Activated CD4-positive, alpha-beta T cell treated with anti-CD3 and anti-CD28 coated beads for 1 hour (primary cell): ENCODE results near the gene CAPNS1.
"Not testable (repeated sequence)": the region's sequence is repeated elsewhere in the genome, so short reads cannot be mapped to it uniquely, and the experiment has no call there.

Source experiments
- DNase-seq: peaks from one replicate; pipeline ENCODE4 v3.0.0-alpha.2; 2020

The CAPNS1 gene

GRCh38 chr19:36114721-36115452, 25.0 kb upstream of the CAPNS1 start, which contains the start of gene POLR2I:
Gene POLR2I (minus strand): TSS chr19:36114875. CDS start chr19:36114856, 19 bp downstream.
- peak; percentile 98 for DNase-seq

DNA sequence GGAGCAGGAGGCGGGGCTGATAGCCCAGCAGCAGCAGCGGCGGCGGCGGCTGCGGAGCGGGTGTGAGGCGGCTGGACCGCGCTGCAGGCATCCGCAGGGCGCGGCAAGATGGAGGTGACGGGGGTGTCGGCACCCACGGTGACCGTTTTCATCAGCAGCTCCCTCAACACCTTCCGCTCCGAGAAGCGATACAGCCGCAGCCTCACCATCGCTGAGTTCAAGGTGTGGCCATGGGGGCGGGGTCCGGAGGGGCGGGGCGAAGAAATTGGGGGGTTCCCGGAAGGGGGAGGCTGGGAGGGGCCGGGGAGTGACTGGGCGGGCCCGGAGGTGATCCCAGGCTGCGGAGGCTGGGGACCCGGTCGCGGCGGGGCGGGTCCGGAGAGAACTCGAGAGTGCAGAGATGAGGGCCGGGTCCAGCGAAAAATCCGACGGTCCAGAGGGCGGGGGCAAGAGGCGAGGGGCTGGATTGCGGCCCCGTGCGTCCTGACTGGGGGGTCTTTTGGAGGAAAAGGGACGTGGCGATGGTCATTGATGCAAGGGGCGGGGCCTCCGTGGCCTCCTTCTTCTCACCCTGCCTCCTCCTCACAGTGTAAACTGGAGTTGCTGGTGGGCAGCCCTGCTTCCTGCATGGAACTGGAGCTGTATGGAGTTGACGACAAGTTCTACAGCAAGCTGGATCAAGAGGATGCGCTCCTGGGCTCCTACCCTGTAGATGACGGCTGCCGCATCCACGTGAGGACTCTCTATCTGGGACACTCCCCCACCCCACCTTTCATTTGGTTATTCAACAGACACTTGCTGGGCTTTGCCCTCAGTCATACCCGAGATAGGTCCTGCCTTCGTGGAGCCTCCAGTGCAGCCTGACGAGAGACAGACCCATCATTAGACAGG, 24.2 kb upstream of the CAPNS1 start, which contains the start of gene TBCB:
Gene TBCB, plus strand, starts transcription at position 16 of the 891 bp plus-strand sequence. Its CDS starts 93 bp downstream, at position 109.
- peak; percentile 80 for DNase-seq

DNA sequence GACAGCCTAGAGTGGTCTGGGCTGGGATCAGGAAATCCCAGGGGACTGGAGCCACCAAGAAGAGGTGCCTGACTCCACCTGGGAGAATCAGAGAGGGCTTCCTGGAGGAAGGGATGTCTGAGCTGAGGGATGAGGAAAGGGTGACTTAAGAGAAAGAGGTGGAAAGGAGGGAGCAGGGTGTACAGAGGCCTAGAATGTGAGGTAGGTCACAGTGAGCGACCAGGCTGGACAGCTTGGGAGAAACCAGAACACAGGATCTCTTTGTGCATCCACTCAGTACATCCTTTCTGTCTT, 23.6 kb upstream of the CAPNS1 start:
- DNase-seq = no peak

DNA sequence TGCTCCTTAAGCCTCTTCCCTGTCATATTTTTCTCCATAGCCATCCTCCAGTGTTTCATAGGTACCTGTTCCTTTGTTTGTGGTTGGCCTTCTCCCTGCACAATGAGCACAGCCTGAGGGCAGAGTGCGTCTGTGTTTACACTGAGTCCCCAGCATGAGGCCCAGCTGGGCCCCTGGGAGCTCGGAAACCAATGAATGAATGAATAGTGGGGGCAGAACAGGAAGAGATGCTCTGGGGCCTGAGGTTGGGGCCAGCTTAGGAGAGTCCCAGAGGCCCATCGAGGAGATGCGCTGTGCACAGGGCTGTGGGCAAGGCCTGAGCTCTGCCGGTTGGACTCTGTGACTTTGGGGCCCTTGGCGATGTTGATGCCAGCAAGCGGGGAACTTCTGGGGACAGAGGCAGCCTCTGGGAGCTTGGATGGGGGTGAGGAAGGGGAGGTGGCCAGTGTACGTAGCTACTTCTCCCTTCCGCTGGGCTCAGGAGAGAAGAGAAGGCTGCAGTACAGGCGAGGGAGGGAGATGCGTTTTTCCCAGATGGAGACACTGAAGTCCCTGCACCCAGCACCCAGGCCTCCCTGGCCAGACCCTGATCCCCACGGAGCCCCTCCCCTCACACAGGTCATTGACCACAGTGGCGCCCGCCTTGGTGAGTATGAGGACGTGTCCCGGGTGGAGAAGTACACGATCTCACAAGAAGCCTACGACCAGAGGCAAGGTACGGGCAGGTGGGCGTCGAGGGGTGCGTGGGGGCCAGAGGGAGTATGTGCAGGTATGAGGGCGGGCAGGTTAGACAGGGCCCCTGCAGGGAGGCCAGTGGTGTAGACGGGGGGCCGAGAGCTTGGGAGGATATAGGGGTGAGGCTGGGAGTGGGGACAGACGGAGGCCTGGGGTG, 19.5 kb upstream of the CAPNS1 start:
- no peak for DNase-seq

GRCh38 chr19:36120984-36121358, 18.9 kb upstream of the CAPNS1 start:
- DNase-seq = no peak

DNA sequence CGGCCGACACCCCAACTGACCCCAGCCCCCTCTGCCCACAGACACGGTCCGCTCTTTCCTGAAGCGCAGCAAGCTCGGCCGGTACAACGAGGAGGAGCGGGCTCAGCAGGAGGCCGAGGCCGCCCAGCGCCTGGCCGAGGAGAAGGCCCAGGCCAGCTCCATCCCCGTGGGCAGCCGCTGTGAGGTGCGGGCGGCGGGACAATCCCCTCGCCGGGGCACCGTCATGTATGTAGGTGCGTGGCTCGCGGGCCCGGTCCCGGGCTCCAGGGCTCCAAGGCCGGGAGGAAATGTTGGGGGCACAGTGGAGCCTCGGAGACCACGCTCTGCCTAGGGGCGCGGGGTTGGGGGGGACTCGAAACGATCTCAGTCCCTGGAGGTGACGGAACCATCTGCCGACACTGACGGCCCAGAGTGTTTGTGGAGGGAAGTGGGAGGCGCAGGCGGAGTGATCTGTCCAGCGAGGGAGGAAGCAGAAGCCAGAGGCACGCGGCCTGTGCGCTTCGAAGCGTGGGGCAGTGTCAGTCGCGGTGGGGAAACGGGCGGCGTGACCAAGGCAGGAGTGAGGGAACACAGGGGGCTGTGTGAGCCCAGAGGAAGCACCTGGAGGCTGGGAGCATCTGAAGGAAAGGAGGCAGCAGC, 18.3 kb upstream of the CAPNS1 start:
- no peak for DNase-seq

GRCh38 chr19:36125557-36125956, 14.3 kb upstream of the CAPNS1 start:
- no peak for DNase-seq

GRCh38 chr19:36128392-36128736, 11.5 kb upstream of the CAPNS1 start:
- no peak for DNase-seq

DNA sequence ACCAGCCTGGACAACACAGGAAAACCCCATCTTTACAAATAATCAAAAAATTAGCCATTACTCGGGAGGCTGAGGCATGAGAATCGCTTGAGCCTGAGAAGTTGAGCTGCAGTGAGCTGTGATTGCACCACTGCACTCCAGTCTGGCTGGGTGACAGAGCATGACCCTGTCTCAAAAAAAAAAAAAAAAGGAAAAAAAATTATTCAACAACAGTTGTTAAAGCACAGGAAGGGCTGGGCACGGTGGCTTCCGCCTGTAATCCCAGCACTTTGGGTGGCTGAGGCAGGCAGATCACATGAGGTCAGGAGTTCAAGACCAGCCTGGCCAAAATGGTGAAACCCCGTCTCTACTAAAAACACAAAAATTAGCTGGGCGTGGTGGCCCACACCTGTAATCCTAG, 8.6 kb upstream of the CAPNS1 start:
- DNase-seq = not testable (repeated sequence)

DNA sequence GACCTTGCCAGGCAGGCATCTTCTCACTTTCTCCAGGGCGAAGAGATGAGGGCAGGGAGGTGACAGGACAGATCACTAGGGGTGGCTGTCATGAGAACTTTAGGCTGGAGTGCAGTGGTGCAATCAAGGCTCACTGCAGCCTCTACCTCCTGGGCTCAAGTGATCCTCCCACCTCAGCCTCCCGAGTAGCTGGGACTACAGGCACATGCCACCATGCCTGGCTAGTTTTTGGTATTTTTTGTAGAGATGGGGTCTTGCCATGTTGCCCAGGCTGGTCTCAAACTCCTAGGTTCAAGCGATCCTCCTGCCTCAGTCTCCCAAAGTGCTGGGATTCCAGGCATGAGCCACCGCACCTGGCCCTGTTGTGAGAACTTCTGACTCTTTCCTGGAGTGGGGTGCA, 5.0 kb upstream of the CAPNS1 start:
- not testable (repeated sequence) for DNase-seq

DNA sequence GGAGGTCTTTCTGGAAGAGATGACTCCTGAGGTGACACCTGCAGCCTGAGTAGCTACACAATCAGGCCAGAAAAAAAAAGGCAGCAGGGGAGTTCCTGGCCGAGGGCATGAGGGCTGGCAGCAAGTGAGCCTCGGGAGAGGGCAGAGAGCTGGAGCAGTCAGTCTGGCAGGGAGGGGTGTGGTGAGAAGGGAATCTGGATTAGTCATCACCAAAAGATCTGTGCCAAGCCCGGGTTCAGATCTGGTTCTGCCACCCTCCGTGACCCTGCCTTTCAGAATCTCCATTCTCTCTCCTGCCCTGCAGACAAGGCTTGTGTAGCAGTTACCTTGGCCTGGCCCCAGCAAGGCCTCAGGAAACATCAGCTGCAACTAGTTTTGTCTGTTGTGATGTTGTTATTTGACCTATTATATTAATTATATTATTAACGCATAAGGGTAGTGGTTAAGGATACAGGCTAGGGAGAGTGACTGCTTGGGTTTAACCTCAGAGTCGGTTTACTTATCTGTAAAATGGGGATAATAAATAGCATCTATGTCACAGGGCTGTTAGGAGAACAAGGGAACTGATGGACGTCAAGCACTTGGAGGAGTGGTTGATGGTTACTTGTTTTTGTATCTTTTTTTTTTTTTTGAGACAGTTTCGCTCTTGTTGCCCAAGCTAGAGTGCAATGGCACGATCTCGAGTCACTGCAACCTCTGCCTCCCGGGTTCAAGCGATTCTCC, 2.7 kb upstream of the CAPNS1 start:
- DNase-seq = no peak

GRCh38 chr19:36139120-36139472, 770 bp upstream of the CAPNS1 start:
- DNase-seq = no peak

DNA sequence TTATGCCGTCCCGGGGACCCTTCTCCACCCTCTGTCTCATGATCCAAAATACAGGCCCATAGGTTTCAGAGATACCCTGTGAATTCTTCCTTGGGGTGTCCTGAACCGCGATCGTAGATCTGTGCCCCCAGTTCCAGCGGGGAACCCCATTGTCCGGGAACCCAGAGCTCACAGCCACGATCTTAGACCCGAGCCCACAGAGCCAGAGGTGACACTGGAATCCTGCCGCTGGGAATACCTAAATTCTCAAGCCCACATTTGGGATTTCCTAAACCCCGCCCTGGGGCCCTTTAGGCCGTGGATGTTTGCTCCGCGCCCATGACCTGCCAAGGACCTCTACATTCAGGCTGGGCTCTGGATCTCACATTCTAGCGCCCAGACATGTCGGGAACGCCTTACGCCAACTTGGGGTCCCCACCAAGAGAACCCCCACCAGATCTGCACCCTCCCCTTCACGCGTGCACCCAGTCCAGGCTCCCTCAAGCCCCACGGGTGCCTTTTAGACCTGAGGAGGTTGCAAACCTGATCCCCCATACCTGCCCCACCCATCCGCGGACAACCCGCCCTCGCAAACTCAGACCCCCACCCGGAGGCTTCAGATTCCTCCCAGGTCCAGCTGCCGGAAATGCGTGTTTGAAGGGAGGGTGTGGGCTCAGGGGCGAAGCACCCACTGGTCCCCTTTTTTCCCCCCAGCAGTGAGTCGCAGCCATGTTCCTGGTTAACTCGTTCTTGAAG, 605 bp downstream of the CAPNS1 start:
- peak; percentile 11 for DNase-seq

DNA sequence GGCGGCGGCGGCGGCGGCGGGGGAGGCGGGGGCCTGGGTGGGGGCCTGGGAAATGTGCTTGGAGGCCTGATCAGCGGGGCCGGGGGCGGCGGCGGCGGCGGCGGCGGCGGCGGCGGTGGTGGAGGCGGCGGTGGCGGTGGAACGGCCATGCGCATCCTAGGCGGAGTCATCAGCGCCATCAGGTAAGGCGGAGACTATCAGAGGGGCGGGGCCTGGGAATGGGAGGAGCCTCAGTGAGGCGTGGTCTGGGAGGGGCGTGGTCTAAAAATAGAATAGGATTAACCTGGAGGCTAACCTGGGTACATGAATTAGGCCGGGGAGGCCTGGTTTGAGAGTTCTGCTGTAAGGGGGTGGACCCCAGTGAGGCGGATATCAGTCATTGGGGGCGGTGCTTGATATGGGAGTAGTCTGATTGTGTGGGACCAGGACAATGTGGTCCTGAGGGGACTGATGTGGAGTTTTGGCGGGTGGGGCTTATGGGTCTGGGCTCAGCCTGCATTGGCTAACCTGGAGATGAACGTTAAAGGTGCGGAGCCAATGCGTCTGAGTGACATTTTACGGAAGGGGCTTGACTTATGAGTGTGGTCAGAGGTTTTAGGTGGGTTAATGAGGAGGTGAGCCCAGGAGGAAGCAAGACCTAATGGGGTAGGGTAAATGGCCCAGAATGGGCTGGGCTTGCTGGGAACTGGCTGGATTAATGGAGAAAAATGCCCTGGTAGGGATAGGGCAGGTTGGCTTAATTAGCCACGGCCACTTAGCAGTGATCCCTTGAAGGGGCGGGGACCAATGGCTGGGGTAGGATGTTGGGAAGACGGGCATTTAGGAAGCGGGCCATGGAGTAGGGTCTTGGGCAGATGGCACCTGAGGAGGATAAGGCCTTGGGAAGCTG, 1.4 kb downstream of the CAPNS1 start:
- DNase-seq = peak; percentile 86

- DNase-seq = no peak
Observed at GRCh38 chr19:36142046-36142445, 2.2 kb downstream of the CAPNS1 start.

DNA sequence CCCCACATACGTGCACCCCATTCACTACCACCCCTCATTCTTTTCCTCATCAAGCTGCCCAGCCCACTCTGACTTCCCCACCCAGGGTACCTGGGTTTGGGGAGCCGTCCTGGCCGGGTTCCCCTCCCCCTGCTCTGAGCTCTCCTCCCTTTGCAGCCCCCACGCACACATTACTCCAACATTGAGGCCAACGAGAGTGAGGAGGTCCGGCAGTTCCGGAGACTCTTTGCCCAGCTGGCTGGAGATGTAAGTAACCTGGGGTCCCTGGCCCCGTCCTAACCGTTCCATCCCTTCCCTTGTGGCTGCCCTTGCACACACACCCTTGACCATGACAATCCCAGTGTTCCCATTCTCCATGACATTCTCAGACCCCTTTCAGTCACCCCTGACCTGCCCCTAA, 2.6 kb downstream of the CAPNS1 start:
- no peak for DNase-seq

DNA sequence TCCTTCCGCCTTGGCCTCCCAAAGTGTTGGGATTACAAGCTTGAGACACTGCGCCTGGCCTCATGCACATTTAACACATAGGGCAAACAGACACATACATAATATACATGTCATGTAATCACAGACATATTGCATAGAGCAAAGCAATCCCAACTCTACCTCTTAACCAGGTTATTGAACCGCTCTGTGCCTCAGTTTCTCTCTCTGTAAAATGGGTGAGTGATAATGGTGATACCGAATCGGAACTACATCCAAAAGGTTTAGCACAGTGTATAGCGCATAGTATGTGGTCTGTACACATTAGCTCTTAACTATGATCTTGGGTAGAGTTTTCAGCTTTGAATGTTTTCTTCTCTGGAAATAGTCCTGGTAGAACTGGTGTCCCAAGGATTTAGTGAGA, 4.8 kb downstream of the CAPNS1 start:
- no peak for DNase-seq

DNA sequence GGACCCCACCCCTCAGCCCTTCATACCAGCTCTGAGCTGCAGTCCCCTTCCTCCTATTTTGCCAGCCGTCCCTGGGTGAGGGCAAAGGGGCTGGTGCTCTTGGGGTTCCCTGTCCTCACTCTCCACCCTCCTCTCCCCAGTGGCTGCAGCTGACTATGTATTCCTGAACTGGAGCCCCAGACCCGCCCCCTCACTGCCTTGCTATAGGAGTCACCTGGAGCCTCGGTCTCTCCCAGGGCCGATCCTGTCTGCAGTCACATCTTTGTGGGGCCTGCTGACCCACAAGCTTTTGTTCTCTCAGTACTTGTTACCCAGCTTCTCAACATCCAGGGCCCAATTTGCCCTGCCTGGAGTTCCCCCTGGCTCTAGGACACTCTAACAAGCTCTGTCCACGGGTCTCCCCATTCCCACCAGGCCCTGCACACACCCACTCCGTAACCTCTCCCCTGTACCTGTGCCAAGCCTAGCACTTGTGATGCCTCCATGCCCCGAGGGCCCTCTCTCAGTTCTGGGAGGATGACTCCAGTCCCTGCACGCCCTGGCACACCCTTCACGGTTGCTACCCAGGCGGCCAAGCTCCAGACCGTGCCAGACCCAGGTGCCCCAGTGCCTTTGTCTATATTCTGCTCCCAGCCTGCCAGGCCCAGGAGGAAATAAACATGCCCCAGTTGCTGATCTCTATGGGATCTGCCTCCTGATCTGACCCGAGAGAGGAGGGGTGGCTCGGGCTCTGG, 10.0 kb downstream of the CAPNS1 start:
- DNase-seq = no peak

DNA sequence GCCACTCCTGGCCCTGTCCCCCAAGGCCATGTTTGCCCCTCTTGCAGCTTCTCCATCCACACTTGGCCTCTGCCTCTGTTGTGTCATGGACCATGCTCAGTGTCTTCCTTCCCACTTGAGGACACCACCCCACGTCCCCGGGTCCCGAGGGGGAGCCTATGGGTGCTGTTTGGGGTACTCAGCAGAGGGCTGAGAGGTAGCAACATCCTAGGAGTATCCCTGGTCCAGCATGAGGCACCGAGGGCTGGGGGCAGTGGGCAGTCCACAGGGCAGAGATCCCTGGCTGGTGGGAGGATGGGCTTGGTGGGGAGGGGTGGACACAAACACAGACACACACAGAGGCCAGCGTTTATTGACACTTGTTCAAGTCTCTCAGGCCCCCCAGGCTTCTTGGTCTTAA, 10.7 kb downstream of the CAPNS1 start:
- DNase-seq = no peak
